HG03520 (cell line): ENCODE data around the gene PRDM15.

Experiments
- ATAC-seq: cut with Tn5 transposase; IDR thresholded peaks from one replicate; pipeline ENCODE4 v1.9.1; 2021; ENCODE audit warnings: mild to moderate bottlenecking, moderate library complexity; ENCODE audit not compliant: unreplicated experiment

Gene PRDM15

DNA sequence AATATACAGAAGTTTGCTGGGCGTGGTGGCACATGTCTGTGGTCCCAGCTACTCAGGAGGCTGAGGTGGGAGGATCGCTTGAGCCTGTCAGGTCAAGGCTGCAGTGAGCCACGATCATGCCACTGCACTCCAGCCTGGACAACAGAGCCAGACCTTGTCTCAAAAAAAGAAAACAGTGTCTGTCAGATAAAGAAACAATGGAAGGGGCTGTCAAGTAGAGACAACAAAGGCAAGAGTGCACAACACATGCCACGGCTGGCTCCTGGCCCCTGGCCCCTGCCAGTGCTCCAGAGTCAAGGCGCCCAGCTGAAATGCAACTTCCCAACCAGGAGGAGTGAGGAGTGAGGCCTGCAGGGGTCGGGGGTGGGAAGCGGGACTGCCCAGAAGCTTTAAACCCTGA lies 32.6 kb downstream of the PRDM15 start:
- ATAC-seq = no peak

DNA sequence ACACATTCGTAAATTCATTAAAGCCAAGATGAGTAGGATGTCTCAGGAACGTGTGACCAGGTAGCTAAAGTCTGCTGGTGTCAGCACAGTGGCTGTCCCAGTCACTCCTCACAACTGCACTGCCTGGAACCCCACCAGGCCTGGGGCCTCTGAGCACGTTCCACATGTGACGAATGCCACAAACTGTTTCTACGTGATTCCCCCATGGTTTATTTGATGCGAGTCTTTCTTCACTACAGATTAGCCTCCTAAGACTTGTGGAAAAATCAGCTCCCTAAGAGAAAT lies 33.2 kb downstream of the PRDM15 start:
- no peak for ATAC-seq

GRCh38 chr21:41845310-41846032 lies 33.7 kb downstream of the PRDM15 start:
- ATAC-seq = no peak

DNA sequence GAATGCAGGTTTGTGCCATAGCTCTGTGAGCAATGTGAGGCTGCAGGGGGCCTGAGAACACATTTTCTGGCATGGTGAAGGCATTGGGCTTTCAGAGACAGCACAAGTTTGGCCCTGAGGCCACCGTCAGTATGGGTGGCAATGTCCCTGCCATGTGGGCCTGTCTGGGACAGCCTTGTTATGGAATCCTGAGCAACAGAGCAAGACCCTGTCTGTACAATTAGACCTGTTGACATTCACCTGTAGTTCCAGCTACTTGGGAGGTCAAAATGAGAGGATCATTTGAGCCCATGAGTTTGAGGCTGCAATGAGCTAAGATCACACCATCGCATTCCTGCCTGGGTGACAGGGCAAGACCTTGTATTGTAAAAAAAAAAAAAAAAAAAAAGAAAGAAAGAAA lies 35.6 kb downstream of the PRDM15 start:
- no peak for ATAC-seq

DNA sequence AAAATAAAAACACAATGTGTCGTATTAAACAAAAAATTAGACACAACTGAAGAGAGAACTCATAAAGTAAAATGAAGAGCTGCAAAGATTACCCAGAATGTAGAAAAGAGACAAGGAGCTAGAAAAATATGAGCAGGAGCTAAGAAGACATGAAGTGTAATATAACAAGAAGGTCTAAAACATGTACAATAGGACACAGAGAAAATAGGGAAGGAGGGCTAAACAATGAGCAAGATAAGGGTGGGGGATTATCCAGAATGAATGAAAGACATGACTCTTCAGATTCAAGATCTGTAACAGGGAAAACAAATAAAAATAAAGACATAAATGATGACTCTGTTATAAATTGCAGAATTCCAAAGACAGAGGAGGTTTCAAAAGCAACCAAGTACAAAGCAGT lies 38.3 kb downstream of the PRDM15 start:
- ATAC-seq = no peak

- ATAC-seq = no peak
Observed at GRCh38 chr21:41839387-41840000, 39.6 kb downstream of the PRDM15 start.

- ATAC-seq = no peak
Observed at GRCh38 chr21:41837756-41838297, 41.3 kb downstream of the PRDM15 start.

DNA sequence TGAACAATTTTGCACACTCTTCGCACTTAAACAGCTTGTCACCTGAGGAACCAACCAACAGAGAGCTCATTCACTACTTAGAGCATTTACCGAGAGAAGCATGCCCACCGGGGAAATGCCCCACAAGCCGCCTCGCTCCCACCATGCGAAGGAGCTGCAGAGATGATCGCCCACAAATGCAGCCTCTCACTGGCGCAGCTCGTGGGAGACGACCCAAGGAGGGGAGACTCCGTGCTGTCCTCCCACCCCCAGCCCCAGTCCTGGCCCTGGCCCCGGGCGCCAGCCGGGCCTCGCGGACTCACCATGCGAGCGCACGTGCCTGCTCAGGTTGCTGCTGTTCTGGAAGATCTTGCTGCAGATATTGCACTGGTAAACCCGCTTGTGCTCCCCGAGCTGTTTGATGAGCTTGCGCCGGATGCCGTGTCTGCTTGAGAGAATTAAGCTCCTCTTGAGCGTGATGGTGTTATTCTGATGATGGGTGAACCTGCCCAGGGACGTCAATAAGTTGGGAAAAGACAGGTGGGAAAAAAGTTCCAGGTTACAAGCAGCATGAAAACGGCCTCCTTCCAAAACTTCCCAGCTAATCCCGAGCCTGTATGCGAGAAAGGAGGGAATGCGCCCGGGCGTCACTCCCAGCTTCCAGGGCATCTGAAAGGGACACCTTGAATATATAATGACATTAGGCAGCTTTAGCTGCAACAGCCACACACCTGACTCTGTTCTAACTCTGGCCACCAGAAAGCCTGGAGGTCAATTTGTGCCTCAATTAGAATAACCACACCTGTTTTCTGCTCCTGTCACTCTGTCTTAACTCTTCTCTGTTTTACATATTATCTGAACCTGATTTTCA lies 42.8 kb downstream of the PRDM15 start:
- ATAC-seq = no peak

GRCh38 chr21:41835711-41836154 lies 43.4 kb downstream of the PRDM15 start:
- ATAC-seq = no peak

DNA sequence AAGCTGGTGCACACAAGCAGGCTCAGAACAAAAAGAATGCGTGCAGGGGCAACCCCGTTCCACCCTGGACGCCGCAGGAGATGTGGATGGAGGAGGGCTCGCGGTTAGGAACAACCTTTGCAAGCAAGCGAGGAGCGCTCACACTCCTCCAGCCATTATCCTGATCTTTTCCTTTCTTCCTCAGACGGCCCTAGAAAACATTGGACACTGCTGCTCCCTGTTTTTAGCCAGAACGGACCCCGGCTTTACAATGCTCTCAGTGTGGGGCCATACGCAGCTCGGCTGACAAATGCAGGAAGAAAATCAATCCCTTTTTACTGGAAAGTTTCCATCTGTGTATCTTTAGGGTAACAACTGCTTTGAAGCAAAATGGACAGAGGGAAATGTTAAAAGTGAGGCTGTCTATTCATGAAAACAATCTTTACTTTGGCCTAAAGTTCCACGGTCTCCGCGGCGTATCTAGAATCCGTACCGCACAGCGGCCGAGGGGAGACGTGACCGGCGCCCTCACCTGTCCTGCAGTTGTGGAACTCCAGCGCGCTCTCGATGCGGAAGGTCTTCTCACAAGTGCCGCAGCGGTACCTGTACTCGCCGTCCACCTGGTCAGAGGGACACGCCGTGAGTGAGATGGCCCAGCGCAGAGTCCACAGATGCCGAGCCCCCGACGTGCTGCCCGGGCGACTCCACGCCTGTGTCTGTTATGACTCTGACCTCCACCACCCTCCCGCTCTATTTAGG lies 44.0 kb downstream of the PRDM15 start:
- ATAC-seq = no peak

- no peak for ATAC-seq
Observed at GRCh38 chr21:41834252-41834925, 44.8 kb downstream of the PRDM15 start.

DNA sequence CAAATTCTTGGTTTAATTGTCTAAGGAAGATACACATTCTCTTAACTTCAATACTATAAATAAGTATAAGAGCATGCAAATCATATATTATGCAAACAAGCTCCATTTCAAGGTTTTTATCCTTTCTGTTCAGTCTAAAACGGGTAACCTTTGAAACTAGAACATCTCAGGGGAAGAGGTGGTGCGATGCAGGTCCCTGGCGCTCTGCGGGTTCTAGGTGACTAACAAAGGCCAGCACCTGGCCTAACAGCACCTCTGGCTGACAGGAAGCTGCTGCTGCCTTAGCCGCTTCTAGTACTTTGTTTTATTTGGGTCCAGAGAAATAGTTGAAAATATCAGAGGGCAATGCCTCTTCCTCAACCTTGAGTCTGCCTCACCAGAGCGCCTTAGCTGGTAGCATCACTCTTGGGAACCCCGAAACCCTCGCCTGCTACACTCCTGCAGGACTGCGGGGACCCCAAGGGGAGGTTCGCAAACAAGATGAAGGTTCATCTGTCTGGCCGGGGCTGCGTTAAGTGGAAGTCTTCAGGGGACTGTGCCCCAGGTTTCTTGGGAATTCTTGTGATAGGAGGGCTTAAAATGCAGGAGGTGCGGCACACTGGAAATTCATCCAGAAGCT lies 45.5 kb downstream of the PRDM15 start:
- peak; percentile 53 for ATAC-seq

- peak; percentile 64 for ATAC-seq
Observed at GRCh38 chr21:41832596-41833496, 46.3 kb downstream of the PRDM15 start.

DNA sequence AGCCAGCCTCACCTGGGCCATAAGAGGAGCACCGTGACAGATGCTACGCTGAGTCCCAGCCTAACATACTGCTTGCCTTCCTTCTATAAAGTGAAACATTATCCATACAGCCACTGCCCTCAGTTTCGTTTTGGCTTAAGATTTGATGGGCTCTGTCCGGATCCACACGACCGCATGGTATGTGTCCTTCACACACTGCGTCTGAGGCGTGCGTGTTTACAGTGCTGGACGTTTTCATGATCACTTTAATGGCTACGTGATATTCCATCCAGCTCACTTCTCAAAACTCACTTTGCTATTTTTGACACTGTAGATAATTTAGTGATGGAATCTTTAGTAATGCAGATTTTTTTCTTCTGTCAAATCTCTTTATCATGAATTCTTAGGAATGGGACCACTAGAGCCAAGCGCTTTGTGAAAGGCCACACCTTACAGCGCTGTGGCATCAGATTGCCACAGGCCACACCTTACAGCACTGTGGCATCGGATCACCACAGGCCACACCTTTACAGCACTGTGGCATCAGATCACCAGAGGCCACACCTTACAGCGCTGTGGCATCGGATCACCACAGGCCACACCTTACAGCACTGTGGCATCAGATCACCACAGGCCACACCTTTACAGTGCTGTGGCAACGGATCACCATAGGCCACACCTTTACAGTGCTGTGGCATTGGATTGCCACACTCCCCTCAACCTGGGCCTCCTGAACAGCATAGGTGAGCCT lies 47.1 kb downstream of the PRDM15 start:
- no peak for ATAC-seq

DNA sequence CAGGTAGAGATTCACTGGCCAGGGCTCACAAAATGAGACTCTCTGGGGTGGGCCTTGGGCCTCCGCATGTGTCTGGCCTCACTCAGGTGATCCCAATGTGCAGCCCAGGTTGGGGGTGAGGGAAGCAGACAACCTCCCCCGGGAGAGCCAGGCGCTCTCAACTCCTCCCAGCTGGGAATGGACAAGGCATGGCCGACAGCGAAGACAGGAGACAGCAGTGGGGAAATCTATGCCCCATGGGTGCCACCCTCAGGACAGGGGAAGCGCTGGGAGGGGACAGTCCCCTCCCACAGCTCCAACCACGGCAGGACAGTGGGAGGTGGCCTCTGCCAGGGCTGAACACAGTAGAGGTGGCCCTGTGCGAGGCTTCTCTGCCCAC lies 47.7 kb downstream of the PRDM15 start:
- no peak for ATAC-seq

DNA sequence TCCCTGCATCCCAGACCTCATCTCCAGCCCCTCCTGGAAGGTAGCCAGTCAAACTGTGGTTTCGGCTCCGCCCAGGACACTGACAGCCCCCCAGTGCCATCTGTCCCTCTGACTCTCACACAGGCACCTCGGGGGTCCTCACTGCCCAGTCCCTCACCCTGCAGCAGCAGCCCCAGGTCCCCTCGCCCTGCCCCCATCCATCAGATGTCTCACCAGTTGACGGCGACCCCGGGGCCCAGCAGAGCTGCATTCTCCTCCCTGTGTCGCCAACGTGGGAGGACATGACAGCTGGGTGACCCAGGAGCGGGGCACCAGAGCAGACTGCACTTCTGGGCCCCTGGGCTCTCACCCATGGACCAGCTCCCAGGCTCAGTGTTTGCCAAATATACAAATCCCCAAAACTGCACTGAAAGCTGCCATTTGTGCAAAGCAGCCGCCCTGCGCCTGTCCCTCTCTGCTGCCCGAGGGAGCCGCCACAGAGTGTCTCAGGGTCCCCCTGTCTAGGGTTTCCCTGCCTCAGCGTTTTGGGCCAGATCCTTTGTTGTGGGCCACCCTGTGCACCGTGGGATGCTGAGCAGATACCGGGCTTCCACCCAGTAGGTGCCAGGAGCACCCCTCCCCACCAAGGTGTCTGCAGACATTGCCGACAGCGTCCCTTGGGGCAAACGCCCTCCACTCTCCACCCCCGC lies 48.2 kb downstream of the PRDM15 start:
- ATAC-seq = no peak

DNA sequence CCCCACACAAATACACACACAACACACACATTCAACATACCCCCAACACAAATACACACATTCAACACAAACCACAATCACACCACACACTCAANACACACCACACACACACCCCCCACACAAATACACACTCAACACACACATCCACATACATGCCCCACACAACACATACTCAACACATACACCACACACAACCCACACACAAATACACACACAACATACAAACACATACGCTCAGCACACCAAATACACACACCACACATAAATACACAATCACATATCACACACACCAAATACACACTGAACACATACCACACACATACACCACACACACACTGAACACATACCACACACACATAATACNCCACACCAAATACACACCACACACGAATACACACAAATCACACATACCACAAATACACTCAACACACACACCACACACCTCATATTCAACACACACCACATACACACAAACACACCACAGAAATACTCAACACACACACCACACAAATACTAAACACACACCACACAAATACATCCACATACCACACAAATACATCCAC lies 48.9 kb downstream of the PRDM15 start:
- ATAC-seq = no peak
